ENCODE measurements around the gene TRAPPC5. TPM values are rescaled to one million over a fixed set of nuclear protein-coding genes. Genes with fewer than 3 reads are reported as not detected.

TRAPPC5 gene
- total and polyA plus RNA-seq, 10 of the 15 experiments (the other 5 are each of a cell fraction or from before 2014, with no cell fraction given): 4.2 to 210 (median 89.1) TPM

DNA sequence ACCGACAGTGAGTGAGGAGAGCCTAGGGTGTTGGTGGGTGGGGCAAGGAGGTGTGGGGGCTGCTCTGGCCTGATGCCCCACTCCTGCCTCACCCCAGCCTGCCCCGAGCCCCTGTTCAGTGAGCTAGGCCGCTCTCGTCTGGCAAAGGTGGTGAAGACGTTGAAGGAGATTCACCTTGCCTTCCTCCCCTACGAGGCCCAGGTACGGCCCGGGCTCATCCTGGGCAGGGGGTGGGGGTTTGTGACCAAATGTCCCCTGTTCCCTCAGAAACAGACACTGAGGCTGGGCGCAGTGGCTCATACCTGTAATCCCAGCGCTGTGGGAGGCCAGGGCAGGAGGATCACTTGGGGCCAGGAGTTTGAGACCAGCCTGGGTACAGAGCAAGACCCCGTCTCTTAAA lies 39.8 kb upstream of the TRAPPC5 start:
- CTCF ChIA-PET: no interaction called here
- RAD21 ChIA-PET (ENCODE audit: unreplicated experiment): no interaction called here
- no peaks in the 10 kb centered on the region for H4K20me1 ChIP-seq (ENCODE audit: control insufficient read depth, insufficient read depth)
- H3K9me3 ChIP-seq (replicated peaks; ENCODE audit: control insufficient read depth, insufficient read depth, low read length): no peaks in the 10 kb centered on the region; the same call in 2 of the 3 replicates
- BruUV-seq (replicated peaks): no TSS peak
- 98% methylated on average over 11 of the region's 11 CpGs for WGBS (ENCODE audit: insufficient coverage, insufficient replicate concordance, low lambda C conversion rate, missing lambda C conversion rate)
- H3K9ac ChIP-seq (ENCODE audit: control insufficient read depth, insufficient read depth, low read length): no peak overlapping the region
- no peak overlapping the region for H3K4me3 ChIP-seq
- TF ChIP-seq MEF2B (IDR thresholded peaks at IDR 0.05; ENCODE audit: partially characterized antibody, poor library complexity, severe bottlenecking) (no peak), GATAD2B (conservative IDR thresholded peaks at IDR 0.05; ENCODE audit: low read depth) (no peak), NR2F1 (conservative IDR thresholded peaks at IDR 0.05) (no peak), MYB (IDR thresholded peaks at IDR 0.05; ENCODE audit: borderline replicate concordance, low read depth, low read length) (no peak), ZNF24 (IDR thresholded peaks at IDR 0.05) (no peak), CBFB (IDR thresholded peaks at IDR 0.05; ENCODE audit: low read depth) (no peak), FOXM1 (IDR thresholded peaks at IDR 0.05; ENCODE audit: low read depth, low read length) (no peak), ATF7 (IDR thresholded peaks at IDR 0.05; ENCODE audit: low read depth) (no peak), NFYB (IDR thresholded peaks at IDR 0.05; ENCODE audit: insufficient read depth, low read depth, low read length) (no peak), POLR2AphosphoS5 (IDR thresholded peaks at IDR 0.05; ENCODE audit: low read length) (no peak), EP300 (IDR thresholded peaks at IDR 0.05; ENCODE audit: borderline replicate concordance in 1 of 2, control insufficient read depth in 1 of 2, low read depth in 2 of 2, low read length in 2 of 2) (no peak), NFIC (IDR thresholded peaks at IDR 0.05; ENCODE audit: low read depth, low read length) (no peak), SUZ12 (IDR thresholded peaks at IDR 0.05; ENCODE audit: unreplicated experiment) (no peak), TBL1XR1 (IDR thresholded peaks at IDR 0.05; ENCODE audit: low read depth, low read length) (no peak), ESRRA (IDR thresholded peaks at IDR 0.05; ENCODE audit: low read length) (no peak), RUNX3 (IDR thresholded peaks at IDR 0.05; ENCODE audit: low read length) (no peak)
- TF ChIP-seq, protein P1, sequence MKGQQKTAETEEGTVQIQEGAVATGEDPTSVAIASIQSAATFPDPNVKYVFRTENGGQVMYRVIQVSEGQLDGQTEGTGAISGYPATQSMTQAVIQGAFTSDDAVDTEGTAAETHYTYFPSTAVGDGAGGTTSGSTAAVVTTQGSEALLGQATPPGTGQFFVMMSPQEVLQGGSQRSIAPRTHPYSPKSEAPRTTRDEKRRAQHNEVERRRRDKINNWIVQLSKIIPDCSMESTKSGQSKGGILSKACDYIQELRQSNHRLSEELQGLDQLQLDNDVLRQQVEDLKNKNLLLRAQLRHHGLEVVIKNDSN (IDR thresholded peaks at IDR 0.05; ENCODE audit: borderline replicate concordance, extremely low read length, insufficient read depth, low read depth, low read length): no peak
- TF ChIP-seq, protein P2, sequence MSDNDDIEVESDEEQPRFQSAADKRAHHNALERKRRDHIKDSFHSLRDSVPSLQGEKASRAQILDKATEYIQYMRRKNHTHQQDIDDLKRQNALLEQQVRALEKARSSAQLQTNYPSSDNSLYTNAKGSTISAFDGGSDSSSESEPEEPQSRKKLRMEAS (IDR thresholded peaks at IDR 0.05; ENCODE audit: low read depth, low read length): no peak
- TF ChIP-seq, protein P3, sequence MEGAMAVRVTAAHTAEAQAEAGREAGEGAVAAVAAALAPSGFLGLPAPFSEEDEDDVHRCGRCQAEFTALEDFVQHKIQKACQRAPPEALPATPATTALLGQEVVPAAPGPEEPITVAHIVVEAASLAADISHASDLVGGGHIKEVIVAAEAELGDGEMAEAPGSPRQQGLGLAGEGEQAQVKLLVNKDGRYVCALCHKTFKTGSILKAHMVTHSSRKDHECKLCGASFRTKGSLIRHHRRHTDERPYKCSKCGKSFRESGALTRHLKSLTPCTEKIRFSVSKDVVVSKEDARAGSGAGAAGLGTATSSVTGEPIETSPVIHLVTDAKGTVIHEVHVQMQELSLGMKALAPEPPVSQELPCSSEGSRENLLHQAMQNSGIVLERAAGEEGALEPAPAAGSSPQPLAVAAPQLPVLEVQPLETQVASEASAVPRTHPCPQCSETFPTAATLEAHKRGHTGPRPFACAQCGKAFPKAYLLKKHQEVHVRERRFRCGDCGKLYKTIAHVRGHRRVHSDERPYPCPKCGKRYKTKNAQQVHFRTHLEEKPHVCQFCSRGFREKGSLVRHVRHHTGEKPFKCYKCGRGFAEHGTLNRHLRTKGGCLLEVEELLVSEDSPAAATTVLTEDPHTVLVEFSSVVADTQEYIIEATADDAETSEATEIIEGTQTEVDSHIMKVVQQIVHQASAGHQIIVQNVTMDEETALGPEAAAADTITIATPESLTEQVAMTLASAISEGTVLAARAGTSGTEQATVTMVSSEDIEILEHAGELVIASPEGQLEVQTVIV (IDR thresholded peaks at IDR 0.05; ENCODE audit: borderline replicate concordance, partially characterized antibody): no peak
- TF ChIP-seq, protein P4, sequence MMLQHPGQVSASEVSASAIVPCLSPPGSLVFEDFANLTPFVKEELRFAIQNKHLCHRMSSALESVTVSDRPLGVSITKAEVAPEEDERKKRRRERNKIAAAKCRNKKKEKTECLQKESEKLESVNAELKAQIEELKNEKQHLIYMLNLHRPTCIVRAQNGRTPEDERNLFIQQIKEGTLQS (IDR thresholded peaks at IDR 0.05; ENCODE audit: borderline replicate concordance, extremely low read depth, low read depth, low read length): no peak
- H3K4me2 ChIP-seq (ENCODE audit: control insufficient read depth, insufficient read depth): no peak overlapping the region
- H3K27ac ChIP-seq (ENCODE audit: control insufficient read depth, insufficient read depth): no peak overlapping the region
- ATAC-seq: no peak
- no peak for DNase-seq (ENCODE audit: low read depth, low spot score)
- FAIRE-seq: no peak
- in situ Hi-C loops (cut with MboI) (no loop called here), intact Hi-C loops (cut with micrococcal nuclease; ENCODE audit: unreplicated experiment) (no loop called here)
- H3K79me2 ChIP-seq (ENCODE audit: control insufficient read depth, insufficient read depth, low read length): peaks cover 18% of the 10 kb centered on the region
- H2AFZ ChIP-seq (ENCODE audit: control insufficient read depth, low read depth, low read length): no peak overlapping the region
- H3K27me3 ChIP-seq (replicated peaks in 1 of 2; ENCODE audit: control insufficient read depth in 2 of 2, insufficient read depth in 2 of 2, low read length in 1 of 2): no peaks in the 10 kb centered on the region
- H3K4me1 ChIP-seq (ENCODE audit: control insufficient read depth, insufficient read depth, low read length): peaks cover 14% of the 10 kb centered on the region
- SMC1A ChIA-PET (ENCODE audit: uncharacterized antibody, unreplicated experiment): no interaction called here
- peaks cover 0 to 7% of the 10 kb centered on the region in 2 experiments; a peak in 3 of 4 replicates for H3K36me3 ChIP-seq (ENCODE audit: control insufficient read depth in 2 of 2, insufficient read depth in 2 of 2, low read length in 1 of 2)
- POLR2A ChIA-PET: interaction anchor here (0.6 kb wide), 1 partner anchor 21 kb away, joined by 3 read pairs; no protein-coding TSS in a partner anchor

Data from GM12878 (cell line).